Mucosa of descending colon (tissue), 3 donors: ENCODE data around the gene GMDS. TPM values are rescaled to one million over a fixed set of nuclear protein-coding genes. Genes with fewer than 3 reads are reported as not detected.

Experiments used
- ATAC-seq: fragments of 200-7000 bp; cut with Tn5 transposase; one replicate; pipeline ENCODE4 v1.9.1; 2020; ENCODE audit warnings: mild to moderate bottlenecking, moderate library complexity
- DNase-seq, 3 donors: peaks; one replicate each; pipeline ENCODE4 v3.0.0-alpha.2; 2020
- H3K36me3 ChIP-seq: fragments of 200-600 bp; one replicate; pipeline ENCODE4 v1.8.0; 2021; ENCODE audit warnings: low read depth, mild to moderate bottlenecking
- H3K4me1 ChIP-seq: fragments of 200-600 bp; one replicate; pipeline ENCODE4 v1.8.0; 2021; ENCODE audit warnings: low read depth, mild to moderate bottlenecking
- H3K4me3 ChIP-seq: fragments of 200-600 bp; one replicate; pipeline ENCODE4 v1.8.0; 2021; ENCODE audit warnings: mild to moderate bottlenecking
- H3K9me3 ChIP-seq: fragments of 200-600 bp; one replicate; pipeline ENCODE4 v1.8.0; 2021; ENCODE audit warnings: mild to moderate bottlenecking
- intact Hi-C, 2 donors: fragments of 100-400 bp; cut with DNase I in 1 of 2; cut with micrococcal nuclease in 1 of 2; formaldehyde crosslinking; loops; one replicate each; pipeline versions ENCODE4 v1.11.0 to v1.11.1; 2022; cut with DNase I, micrococcal nuclease
- total RNA-seq, 3 donors: library from RNA; stranded (reverse); fragmentation: NEBNext Ultra II Directional in 2 of 3; extraction: Animal tissue kit (Norgen Biotek cat#: 25700) in 2 of 3; gene quantifications; one replicate each; pipeline versions ENCODE4 v1.2.1 to v1.2.4, GENCODE V29; 2021 to 2023
- TF ChIP-seq, protein P1 (sequence below): fragments of 200-600 bp; IDR thresholded peaks from one replicate; pipeline ENCODE4 v1.8.0; 2022; ENCODE audit warnings: antibody characterized with exemption, mild to moderate bottlenecking
- donor health status: DM: no; HTN: no; CAD: no; lungs with moderate emphysema.
- donor health status: DM: no; HTN: no; CAD: no.
- donor health status: DM: no; HTN: yes; CAD: no.

Gene GMDS
- total RNA-seq, 3 donors from 2014 or later: 68.0 to 228 (median 135) TPM

DNA sequence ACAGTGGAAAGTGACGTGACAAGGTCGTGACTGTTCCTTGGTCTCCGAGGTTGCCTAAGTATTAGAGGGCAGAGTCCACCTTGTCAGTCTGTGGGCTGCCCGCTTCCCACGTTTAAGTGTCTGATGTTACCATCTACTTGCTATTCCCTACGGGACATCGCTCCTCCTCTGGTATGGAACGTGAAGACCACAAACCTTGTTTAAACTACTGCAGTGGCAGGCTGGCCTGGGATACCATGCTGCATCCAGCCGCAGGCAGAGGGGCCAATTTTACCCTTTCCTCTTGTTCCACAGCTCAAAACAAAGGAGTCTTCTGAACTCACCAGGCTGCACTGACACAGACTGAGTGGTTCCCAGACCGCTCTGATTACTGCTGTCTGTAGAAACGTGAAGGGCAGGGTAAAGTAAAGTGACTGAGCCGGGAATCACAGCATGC lies 359.8 kb downstream of the GMDS start:
- no peak for ATAC-seq
- TF ChIP-seq, protein P1, sequence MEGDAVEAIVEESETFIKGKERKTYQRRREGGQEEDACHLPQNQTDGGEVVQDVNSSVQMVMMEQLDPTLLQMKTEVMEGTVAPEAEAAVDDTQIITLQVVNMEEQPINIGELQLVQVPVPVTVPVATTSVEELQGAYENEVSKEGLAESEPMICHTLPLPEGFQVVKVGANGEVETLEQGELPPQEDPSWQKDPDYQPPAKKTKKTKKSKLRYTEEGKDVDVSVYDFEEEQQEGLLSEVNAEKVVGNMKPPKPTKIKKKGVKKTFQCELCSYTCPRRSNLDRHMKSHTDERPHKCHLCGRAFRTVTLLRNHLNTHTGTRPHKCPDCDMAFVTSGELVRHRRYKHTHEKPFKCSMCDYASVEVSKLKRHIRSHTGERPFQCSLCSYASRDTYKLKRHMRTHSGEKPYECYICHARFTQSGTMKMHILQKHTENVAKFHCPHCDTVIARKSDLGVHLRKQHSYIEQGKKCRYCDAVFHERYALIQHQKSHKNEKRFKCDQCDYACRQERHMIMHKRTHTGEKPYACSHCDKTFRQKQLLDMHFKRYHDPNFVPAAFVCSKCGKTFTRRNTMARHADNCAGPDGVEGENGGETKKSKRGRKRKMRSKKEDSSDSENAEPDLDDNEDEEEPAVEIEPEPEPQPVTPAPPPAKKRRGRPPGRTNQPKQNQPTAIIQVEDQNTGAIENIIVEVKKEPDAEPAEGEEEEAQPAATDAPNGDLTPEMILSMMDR: no peak
- intact Hi-C loops: no loop called here

DNA sequence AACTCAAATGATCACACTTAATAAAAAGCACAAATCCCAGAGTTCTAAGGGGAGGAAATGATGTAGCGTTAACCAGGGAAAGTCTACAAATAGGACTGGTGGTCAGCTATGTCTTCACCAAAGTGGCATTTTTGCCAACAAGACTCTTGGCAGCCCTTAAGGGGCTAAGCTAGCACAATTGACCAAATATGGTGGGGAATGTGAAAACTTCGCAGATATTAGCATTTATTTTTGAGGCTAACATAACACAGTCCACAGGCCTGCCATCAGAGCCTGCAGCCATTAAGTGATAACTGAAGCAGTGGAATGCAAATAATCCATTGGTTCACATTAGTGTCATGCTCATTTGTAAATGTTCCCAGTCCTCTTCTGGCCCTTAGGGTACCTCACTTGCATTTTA lies 361.1 kb downstream of the GMDS start:
- H3K4me3 ChIP-seq: no peak overlapping the region
- intact Hi-C loops: no loop called here
- no peak for DNase-seq
- no peaks in the 10 kb centered on the region for H3K9me3 ChIP-seq
- H3K4me1 ChIP-seq: no peaks in the 10 kb centered on the region
- no peaks in the 10 kb centered on the region for H3K36me3 ChIP-seq
- no peak for ATAC-seq
- TF ChIP-seq, protein P1: no peak

More for the DNA sequence above, 359.8 kb downstream of the GMDS start:
- Histone ChIP-seq H3K9me3 (no peaks in the 10 kb centered on the region), H3K4me3 (no peak overlapping the region), H3K4me1 (no peaks in the 10 kb centered on the region), H3K36me3 (no peaks in the 10 kb centered on the region)
- DNase-seq: no peak

DNA sequence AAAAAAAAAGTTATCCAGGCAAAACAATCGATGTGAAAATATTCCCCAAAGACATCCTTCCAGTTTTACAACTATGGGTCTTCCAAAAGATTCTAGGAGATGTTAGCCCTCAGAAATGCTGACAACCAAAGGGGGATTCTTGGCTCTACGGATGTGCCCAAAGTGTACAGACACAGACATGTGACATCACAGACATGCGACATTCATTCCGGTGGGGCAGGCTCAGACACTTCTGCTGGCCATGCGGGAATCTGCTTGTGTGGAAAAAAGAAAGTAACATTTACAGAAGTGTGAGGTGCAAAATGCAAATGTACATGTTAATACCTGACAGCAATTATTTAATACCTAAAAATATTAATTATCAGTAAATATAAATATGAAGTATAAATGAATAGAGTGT lies 367.1 kb downstream of the GMDS start:
- intact Hi-C loops: no loop called here
- TF ChIP-seq, protein P1: no peak

DNA sequence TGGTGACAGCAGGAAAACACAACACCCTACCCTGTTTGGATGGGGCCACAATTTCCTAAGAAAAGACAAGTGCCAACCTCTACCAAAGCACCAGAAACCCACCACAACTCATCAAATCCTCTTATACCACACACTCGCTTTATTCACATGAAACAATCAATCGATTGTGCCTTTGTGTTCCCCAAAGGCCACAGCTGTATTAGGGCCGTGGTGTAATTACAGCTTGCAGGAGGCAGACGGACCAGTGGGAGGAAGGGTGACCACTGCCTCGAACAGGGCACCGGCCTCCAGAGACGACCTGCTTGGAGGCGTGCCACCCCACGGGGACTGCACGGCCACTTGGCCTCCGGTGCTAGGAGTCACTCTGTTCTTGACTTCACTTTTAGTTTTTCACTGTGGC lies 371.6 kb downstream of the GMDS start:
- H3K4me3 ChIP-seq: no peak overlapping the region
- no peaks in the 10 kb centered on the region for H3K4me1 ChIP-seq
- H3K9me3 ChIP-seq: no peaks in the 10 kb centered on the region
- H3K36me3 ChIP-seq: no peaks in the 10 kb centered on the region
- intact Hi-C loops: no loop called here
- DNase-seq: no peak
- TF ChIP-seq, protein P1: no peak
- no peak for ATAC-seq

More for the DNA sequence above, 367.1 kb downstream of the GMDS start:
- no peaks in the 10 kb centered on the region for H3K36me3 ChIP-seq
- DNase-seq: no peak
- H3K4me3 ChIP-seq: no peak overlapping the region
- H3K9me3 ChIP-seq: no peaks in the 10 kb centered on the region
- ATAC-seq: no peak
- H3K4me1 ChIP-seq: no peaks in the 10 kb centered on the region

DNA sequence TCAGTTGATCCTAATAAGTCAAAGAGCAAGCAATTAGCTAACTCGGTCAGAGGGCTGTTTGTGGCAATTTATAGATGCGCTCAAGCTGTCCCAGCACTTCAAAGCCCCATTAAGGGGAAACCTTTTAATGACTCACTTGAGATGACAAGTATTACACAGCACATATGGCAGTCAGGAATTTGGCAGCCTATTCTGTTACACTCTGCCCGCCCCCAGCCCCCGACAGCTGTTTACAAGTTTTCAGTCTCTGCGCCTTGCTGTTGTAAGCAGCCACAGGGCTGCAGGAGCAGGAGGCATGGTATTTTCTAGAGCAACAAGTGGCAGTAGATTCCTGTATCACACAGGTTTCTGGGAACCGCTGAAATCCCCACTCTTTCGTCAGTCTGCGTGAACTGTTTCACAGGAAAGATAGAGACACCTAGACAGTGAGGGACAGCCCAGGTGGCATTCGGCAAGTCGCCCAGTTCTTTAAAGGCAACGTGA lies 372.7 kb downstream of the GMDS start:
- DNase-seq (no peak), ATAC-seq (peak; percentile 49)
- Histone ChIP-seq H3K36me3 (no peaks in the 10 kb centered on the region), H3K9me3 (no peaks in the 10 kb centered on the region), H3K4me1 (no peaks in the 10 kb centered on the region), H3K4me3 (no peak overlapping the region)
- intact Hi-C loops: no loop called here
- TF ChIP-seq, protein P1: no peak
